Activated naive CD8-positive, alpha-beta T cell treated with anti-CD3 and anti-CD28 coated beads, Interleukin-2, amount 50 U/mL, for 16 hours (primary cell): ENCODE measurements around the gene MPP4.

Experiments
- DNase-seq: peaks from one replicate; pipeline ENCODE4 v3.0.0-alpha.2; 2020; ENCODE audit warnings: low read depth, low spot score

Gene MPP4

GRCh38 chr2:201622306-201622970 lies 76.0 kb downstream of the MPP4 start:
- DNase-seq, result no peak

- no peak for DNase-seq
Observed at GRCh38 chr2:201621293-201621999, 77.0 kb downstream of the MPP4 start.

- DNase-seq, result no peak
Observed at GRCh38 chr2:201618744-201619662, 79.4 kb downstream of the MPP4 start.

GRCh38 chr2:201608021-201608420 lies 90.4 kb downstream of the MPP4 start:
- no peak for DNase-seq

GRCh38 chr2:201607568-201607967 lies 90.9 kb downstream of the MPP4 start:
- no peak for DNase-seq

- no peak for DNase-seq
Observed at GRCh38 chr2:201600906-201601305, 97.5 kb downstream of the MPP4 start.

- DNase-seq, result no peak
Observed at GRCh38 chr2:201597397-201597796, 101.0 kb downstream of the MPP4 start.
